ENCODE data around the gene CYP4F11.
"Not testable (repeated sequence)": the region's sequence is repeated elsewhere in the genome, so short reads cannot be mapped to it uniquely, and the experiment has no call there.

Gene CYP4F11, protein sequence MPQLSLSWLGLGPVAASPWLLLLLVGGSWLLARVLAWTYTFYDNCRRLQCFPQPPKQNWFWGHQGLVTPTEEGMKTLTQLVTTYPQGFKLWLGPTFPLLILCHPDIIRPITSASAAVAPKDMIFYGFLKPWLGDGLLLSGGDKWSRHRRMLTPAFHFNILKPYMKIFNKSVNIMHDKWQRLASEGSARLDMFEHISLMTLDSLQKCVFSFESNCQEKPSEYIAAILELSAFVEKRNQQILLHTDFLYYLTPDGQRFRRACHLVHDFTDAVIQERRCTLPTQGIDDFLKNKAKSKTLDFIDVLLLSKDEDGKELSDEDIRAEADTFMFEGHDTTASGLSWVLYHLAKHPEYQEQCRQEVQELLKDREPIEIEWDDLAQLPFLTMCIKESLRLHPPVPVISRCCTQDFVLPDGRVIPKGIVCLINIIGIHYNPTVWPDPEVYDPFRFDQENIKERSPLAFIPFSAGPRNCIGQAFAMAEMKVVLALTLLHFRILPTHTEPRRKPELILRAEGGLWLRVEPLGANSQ

DNA sequence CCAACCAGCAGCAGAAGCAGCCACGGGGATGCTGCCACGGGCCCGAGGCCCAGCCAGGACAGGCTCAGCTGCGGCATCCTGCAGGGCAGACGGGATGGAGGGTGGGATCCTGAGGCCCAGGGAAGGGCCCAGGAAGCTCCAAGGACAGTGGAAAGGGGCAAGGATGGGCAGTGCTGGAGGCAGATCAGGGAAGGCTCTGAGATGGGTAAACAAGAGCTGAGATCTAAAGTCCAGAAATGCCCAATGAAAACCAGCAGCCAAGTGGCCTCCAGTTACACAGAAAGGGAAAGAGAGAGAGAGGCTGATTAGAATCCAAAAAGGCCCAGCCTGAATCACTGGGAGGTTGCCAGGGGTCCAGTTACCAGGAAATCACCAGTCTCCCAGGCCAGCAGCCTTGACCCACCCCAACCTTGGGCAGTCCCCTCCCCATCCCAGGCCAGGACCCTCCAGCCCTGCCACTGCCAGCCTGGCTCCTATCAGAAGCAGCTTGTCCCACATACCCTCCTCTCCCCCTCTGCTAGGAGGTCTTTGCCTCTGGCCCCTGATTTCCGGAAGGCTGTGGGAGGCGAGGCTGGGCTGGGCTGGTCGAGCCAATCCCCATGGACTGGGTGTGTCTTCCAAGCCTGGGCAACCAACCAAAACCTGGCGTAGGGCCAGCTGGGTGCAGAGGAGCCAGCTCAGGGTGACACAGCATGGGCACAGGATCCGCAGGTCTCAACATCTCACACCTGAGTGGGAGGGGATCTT lies at the start of gene CYP4F11:
Gene CYP4F11 (minus strand): TSS at position 198 of the 747 bp plus-strand sequence. CDS start 121 bp downstream, at position 77.
- no peak for DNase-seq (ENCODE audit: low read depth)

DNA sequence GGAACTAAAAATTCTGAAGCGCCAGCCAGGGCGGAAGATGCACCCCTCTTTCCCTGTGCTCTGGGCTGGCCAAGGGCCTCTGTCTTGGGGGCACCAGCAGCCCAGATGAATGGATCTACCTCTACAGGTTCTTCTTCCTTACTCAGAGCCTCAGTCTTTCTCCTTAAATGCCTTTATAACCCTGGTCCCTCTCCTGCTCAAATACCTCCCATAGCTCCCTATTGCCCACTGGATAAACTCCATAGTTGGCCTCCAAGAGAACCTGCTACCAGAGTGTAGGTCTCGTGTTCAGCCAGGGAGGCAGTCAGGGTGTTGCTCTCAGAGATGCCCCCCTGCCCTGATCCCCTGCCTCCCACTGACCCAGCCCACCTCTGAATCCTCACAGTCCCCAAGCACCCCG lies 45.0 kb upstream of the CYP4F11 start:
- DNase-seq (ENCODE audit: low read depth): no peak

DNA sequence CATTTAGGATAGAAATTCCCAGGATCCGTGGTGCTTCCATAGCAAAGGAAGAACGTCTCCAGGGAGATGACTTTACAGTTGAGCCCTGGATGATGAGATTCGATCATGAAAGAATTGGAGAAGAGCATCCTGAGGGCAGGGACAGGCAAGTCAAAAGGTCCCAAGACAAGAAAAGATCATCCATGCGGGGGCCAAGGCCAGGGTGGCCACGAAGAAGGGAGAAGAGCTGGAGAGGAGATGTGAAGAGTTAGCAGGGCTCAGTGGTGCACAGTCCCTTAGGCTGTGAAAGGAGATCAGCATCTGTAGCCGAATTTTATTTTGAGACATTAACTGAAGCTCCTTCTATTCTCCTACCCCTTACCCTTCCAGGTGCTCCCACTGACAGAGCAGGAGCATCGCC lies 43.4 kb upstream of the CYP4F11 start:
- no peak for DNase-seq (ENCODE audit: low read depth)

DNA sequence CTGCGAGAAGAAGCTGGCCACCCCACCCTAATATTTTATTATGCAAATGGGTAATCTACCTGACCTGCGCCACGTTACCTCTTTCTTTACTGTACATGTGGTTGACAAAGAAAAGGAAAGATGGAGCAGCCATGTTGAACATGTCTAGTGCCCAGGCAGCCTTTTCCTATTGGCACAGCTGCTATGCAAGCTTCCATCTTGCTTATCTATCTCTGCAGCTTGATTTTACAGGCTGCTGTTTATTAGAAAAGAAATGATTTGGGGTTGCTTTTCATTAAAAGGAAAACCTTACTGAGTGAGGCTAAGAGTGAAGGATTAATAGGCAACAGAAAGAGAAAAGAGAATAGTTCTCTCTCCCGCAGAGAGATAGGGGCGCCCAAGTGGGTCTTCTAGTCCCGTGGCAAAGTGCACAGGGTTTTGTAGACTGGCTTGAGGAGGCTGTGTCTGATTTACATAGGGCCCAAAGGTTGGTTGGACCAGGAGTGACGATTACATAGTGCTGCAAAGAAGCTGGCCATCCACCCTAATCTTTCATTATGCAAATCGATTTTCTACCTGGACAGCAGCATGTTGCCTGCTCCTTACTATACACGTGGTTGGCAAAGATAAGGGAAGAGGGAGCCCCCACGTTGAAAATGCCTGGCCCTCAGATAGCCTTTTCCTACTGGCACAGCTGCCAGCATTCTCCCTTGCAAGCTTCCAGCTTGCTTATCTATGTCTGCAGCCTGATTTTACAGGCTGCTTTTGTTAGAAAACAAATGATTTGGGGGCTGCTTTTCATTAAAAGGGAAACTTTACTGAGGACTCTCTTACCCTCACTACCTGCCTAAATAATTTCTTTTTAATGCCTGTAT lies 42.7 kb upstream of the CYP4F11 start:
- DNase-seq (ENCODE audit: low read depth): no peak

DNA sequence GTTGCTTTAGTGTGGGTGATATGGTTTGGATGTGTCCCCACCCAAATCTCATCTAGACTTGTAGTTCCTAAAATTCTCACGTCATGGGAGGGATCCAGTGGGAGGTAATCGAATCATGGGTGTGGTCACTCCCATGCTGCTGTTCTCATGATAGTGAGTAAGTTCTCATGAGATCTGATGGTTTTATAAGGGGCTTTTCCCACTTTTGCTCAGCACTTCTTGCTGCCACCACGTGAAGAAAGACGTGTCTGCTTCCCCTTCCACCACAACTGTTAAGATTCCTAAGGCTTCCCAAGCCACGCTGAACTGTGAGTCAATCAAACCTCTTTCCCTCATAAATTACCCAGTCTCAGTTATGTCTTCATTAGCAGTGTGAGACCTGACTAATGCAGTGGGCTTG lies 40.5 kb upstream of the CYP4F11 start:
- no peak for DNase-seq (ENCODE audit: low read depth)

DNA sequence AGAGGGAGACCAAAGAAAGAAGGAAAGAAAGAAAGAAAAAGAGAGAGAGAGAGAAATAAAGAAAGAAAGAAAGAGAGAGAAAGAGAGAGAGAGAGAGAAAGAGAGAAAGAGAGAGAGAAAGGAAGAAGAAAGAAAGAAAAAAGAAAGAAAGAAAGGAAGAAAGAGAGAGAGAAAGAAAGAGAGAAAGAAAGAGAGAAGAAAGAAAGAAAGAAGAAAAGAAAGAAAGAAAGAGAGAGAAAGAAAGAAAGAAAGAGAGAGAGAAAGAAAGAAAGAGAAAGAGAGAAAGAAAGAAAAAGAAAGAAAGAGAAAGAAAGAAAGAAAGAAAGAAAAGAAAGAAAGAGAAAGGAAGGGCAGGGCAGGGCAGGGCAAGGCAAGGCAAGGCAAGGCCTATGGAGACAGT lies 37.7 kb upstream of the CYP4F11 start:
- not testable (repeated sequence) for DNase-seq (ENCODE audit: low read depth)

DNA sequence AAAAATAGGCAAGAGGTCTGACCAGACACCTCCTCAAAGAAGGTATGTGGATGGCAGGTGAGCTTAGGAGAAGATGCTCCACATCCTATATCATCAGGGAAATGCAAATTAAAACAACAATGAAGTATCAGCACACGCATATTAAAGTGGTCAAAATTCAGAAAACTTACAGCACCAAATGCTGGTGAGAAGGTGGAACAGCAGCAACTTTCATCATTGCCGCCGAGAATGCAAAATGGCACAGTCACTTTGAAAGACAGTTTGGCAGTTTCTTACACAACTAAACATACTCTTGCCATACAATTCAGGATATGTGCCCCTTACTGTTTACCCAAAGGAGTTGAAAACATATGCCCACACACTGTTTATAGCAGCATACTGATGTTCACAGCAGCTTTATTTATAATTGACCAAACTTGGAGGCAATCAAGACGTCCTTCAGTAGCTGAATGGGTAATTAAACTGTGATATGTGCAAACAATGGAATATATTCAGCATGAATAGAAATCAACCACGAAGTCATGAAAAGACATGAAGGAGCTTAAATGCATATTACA lies 37.0 kb upstream of the CYP4F11 start:
- DNase-seq (ENCODE audit: low read depth): no peak

DNA sequence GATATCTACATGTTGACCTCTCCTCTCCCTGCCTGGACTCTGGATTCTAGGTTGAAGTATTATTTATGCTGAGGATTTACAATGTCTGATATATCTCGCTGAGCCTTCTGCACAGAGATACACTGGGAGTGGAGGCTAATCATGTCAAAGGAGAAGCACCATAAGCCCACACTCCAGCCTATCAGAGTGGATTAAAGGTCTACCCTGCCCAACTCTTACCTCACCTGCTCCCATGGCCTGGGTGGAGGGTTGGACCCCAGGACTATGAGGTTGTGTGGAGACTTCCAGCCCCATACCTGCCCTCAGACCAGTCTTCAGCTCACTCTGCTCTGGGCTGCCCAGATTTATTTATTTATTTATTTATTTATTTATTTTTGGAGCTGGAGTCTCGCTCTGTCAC lies 29.9 kb upstream of the CYP4F11 start:
- no peak for DNase-seq (ENCODE audit: low read depth)

DNA sequence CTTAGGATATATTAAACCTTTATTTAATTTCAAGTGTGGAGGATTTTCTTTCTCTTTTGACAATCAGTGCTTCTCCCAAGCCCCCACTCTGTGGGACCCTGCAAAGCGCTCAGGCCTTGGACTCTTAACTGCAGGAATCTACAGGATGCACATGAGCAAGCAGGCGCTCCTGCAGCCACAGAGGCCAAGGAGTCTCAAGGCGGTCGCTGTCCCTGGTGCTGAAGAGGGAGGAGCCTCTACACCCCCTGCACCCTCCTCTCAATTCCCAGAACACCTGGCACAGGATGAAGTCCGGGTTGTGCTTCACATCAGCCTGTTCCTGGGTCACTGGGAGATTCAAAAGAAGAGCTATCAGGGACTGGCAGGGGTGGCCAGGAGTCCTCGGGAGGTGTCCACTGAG lies 28.0 kb upstream of the CYP4F11 start:
- DNase-seq (ENCODE audit: low read depth): no peak

DNA sequence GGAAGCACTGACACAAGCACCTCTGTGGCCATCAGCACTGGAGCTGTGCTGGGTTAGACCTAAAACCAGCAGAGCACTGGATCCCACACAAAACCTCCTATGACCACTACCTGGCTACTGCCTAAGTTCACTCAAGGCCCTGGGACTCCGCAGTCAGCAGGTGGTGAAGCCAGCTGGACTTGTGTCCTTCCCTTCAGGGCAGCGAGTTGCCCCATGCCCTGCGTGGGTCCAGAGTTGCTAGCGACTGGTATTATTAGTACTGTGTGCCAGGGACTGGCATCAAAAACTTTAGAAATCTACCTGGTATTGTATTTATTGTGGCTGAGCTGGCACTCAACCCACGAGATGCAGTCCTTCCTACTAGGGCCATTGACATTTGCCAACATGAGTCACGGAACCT lies 20.5 kb upstream of the CYP4F11 start:
- DNase-seq (ENCODE audit: low read depth): no peak

DNA sequence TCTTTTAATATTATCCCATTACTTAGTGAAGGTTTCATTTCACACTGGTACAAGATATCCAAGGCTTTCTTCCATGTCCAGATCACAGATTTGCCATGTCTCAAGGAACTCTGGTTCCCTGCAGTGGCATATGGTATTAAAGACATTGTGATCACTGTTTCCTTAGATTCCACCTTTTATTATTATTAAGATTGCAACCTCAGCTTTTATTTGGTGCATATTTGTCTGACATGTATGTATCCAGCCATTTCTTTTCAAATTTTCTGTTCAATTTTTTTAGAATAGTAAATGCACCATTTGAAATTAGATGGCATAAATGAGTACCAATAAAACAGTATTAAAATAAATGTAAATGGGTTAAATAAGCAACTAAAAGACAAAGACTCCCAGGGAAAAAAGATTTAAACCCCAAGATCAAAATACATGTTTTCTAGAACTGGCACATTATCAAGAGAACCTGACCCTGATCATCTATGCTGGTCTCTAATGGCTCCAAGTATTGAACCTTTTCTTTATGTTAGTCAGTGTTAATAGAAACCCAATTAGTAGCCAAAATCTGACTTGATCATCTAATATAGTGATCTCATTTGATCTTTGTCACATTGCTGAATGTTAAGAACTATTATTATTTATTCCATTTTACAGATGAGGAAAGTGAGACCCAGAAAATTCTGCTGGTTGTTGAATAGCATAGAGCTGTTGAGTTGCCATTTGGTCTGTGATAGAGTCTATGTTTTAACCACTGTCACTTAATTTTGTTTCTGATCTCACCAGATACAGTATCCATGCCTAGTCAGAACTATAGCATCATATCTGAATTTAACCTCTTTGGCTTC lies 14.1 kb upstream of the CYP4F11 start, which contains the start of gene OR10H4:
Gene OR10H4 (plus strand): TSS at position 786 of the 836 bp plus-strand sequence. CDS start 0 bp downstream, at position 786.
- DNase-seq (ENCODE audit: low read depth): no peak

DNA sequence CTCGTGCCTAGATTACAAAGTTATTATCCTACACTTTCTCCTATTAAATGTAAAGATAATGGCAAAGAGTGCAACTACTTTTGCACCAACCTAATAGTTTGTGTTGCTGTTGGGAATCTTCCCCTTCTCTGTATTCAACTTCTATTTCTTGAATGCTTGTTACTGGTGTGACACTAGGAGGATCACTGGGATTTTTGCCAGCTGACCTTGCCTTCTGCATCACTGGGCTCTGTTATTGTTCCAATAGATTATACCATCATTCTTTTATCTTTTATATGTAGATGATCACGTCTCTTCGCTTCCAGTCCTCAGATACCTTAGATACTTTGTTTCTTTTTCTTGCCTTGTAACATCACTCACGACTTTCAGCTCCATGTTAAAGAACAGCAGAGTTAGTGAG lies 11.0 kb upstream of the CYP4F11 start:
- DNase-seq (ENCODE audit: low read depth): no peak

DNA sequence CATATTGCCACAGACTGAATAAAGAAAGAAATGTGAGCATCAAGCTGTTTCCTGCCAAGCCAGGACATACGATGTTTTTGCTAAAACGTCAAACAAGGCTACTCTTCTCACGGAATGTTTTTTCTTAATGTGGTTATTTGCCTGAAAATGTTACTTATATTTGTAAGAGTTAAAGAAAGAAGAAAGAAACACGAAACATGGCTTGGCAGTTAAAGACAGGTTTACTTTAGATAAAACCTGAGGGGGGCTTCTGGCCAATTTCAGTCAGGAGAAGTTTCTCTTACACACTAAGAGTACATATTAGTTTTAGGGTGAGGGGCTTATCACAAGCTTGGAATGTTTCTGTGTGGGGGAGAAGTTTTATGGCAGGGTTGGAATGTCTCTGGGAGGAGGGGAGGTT lies 10.1 kb upstream of the CYP4F11 start:
- no peak for DNase-seq (ENCODE audit: low read depth)

DNA sequence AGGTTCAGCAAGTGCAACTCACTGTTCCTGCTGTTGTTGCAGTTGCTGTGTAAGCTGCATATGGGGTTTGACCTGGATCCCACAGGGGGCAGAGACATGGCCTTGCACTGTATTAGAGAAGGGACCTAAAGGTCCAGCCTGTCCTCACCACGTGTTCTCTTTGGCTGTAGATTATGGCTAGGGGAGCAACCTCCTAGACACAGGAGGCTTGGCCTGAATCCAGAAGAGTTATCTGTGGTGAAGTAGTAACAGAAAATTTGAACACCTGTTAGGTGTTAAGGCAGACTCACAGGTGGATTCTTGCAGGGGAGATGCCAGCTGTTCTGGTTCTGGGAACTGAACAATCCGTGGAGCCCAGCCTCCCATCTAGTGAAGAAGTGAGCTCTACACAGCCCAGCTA lies 3.4 kb upstream of the CYP4F11 start:
- no peak for DNase-seq (ENCODE audit: low read depth)

DNA sequence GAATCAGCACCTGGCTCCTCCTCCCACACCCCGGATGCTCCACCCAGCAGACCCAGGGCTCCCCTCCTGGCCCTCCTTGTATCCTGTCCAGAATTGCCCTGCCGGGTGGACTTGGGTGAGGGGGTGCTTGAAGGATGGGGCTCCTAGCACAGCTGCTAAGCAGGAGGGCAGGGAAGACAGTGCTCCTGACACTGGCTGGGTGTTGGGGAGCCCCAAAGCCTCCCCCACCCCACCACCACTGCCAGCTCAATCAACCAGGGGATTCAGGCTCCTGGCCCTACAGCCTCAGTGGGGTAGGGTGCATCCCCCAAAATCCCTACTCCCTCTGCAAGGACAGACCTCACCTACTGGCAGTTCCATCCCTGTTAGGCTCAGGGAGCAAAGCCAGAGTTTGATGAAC lies 2.6 kb upstream of the CYP4F11 start:
- no peak for DNase-seq (ENCODE audit: low read depth)

DNA sequence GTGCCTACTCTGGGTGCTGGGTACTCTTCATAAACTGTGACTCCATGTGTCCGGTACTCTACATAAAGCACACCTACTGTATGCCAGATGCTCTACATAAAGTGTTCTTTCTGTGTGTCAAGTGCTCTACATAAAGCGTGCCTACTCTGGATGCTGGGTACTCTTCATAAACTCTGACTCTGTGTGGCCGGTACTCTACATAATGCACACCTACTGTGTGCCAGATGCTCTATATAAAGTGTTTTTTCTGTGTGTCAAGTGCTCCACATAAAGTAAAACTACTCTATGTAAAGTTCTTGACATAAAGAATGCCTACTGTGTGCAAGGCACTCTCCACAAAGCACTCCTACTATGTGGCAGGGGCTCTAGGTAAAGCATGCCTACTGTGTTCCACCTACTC lies 1.8 kb upstream of the CYP4F11 start:
- no peak for DNase-seq (ENCODE audit: low read depth)

DNA sequence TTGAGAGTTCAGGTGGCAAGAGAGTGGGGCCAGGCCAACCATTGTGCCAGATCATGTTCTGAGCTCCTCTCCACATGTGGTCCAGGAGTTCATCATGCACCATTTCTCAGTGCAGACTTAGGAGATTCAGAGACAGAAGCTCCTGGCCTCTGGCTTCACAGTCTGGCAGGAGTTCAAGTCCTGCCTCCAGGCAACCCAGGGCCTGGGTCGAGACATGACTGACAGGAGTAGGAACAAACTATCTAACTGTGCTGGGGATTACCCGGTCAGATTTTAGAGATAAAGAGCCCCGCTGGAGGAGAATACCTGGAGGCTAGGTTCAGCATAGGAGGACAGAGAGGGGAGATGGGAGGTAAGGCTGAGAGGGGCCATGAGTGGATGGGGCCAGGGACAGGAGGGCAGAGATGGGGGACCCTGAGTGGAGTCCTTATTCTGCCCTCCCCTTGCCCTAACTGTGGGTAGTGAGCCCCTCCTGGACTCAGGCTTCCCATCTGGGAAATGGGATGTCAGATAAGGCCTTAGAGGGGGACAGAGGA lies 906 bp upstream of the CYP4F11 start:
- DNase-seq (ENCODE audit: low read depth): no peak

DNA sequence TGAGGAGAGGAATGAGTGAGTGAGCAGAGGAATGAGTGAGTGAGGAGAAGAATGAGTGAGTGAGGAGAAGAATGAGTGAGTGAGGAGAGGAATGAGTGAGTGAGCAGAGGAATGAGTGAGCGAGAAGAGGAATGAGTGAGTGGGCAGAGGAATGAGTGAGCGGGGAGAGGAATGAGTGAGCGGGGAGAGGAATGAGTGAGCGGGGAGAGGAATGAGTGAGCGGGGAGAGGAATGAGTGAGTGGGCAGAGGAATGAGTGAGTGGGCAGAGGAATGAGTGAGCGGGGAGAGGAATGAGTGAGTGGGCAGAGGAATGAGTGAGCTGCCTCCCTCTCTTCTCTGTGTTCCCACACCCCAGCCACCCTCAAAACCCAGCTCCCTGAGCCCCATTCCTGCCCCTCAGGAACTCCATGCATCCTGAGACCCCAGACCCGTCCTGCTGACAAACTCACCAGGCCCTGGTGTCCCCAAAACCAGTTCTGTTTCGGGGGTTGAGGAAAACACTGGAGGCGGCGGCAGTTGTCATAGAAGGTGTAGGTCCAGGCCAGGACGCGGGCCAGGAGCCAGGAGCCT lies 483 bp downstream of the CYP4F11 start:
- not testable (repeated sequence) for DNase-seq (ENCODE audit: low read depth)

DNA sequence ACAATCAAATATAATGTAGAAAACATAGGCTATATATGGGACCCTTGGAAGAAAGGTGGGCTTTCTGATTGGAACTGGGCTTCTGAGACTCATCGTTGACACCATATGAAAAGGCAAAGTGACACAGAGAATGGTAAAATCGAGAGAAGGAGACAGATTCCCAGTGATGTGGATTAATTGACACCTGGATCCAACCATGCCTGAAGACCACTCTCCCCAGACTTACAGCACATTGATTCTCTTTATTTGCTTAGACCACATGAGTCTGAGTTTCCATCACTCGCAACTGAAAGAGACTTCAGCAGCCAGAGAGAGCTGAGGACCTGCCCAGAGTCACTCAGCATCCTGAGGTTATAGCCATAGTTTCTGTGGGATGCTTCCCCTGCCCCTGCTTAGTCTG lies 6.0 kb downstream of the CYP4F11 start:
- DNase-seq (ENCODE audit: low read depth): no peak

DNA sequence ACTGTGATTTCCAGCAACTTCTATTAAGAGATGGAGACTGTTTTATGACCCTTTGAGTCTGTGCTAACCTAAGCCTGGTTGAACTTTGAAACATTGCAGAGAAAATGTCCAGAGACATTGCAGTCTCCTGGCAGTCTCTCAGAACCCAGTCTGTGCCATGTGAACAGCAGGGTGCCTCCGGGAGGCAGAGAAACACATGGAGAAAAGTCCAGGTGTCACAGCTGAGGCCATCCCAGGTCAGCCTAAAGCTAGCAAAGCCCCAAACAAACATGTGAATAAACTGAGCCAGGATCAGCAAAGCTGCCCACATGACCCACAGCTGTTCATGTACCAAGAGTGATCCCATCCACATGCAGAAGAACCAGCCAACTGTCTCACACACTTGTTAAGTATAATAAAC lies 7.8 kb downstream of the CYP4F11 start:
- no peak for DNase-seq (ENCODE audit: low read depth)
